ENCODE data around the gene SFXN2.

DNA sequence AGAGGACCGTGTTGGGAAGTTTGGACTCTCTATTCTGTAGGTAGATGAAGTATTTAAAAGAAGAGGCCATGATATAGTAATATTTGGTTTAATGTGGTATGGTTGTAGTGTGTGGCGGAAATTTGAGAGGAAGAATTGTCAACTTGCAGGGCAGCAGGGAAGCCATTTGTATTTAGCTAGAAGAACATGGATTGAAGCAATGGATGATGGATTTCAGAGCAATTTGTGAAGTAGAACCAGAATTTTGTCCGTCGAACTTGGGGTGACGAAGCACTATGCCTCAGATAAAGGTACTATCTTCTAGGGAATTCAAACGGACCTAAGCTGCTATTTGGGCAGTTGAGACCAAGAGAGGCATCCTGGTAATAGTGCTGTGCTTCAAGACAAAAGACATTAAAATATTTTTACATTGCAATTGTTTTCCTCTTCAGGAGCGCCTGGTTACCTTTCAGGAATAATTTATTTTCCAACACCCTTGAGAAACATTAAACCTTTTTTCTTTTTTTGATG, 28.7 kb downstream of the SFXN2 start:
- TF ChIP-seq, protein P1, sequence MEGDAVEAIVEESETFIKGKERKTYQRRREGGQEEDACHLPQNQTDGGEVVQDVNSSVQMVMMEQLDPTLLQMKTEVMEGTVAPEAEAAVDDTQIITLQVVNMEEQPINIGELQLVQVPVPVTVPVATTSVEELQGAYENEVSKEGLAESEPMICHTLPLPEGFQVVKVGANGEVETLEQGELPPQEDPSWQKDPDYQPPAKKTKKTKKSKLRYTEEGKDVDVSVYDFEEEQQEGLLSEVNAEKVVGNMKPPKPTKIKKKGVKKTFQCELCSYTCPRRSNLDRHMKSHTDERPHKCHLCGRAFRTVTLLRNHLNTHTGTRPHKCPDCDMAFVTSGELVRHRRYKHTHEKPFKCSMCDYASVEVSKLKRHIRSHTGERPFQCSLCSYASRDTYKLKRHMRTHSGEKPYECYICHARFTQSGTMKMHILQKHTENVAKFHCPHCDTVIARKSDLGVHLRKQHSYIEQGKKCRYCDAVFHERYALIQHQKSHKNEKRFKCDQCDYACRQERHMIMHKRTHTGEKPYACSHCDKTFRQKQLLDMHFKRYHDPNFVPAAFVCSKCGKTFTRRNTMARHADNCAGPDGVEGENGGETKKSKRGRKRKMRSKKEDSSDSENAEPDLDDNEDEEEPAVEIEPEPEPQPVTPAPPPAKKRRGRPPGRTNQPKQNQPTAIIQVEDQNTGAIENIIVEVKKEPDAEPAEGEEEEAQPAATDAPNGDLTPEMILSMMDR (IDR thresholded peaks at IDR 0.05; ENCODE audit: insufficient read depth, low read length): no peak
- TF ChIP-seq, protein P2, sequence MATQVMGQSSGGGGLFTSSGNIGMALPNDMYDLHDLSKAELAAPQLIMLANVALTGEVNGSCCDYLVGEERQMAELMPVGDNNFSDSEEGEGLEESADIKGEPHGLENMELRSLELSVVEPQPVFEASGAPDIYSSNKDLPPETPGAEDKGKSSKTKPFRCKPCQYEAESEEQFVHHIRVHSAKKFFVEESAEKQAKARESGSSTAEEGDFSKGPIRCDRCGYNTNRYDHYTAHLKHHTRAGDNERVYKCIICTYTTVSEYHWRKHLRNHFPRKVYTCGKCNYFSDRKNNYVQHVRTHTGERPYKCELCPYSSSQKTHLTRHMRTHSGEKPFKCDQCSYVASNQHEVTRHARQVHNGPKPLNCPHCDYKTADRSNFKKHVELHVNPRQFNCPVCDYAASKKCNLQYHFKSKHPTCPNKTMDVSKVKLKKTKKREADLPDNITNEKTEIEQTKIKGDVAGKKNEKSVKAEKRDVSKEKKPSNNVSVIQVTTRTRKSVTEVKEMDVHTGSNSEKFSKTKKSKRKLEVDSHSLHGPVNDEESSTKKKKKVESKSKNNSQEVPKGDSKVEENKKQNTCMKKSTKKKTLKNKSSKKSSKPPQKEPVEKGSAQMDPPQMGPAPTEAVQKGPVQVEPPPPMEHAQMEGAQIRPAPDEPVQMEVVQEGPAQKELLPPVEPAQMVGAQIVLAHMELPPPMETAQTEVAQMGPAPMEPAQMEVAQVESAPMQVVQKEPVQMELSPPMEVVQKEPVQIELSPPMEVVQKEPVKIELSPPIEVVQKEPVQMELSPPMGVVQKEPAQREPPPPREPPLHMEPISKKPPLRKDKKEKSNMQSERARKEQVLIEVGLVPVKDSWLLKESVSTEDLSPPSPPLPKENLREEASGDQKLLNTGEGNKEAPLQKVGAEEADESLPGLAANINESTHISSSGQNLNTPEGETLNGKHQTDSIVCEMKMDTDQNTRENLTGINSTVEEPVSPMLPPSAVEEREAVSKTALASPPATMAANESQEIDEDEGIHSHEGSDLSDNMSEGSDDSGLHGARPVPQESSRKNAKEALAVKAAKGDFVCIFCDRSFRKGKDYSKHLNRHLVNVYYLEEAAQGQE (IDR thresholded peaks at IDR 0.05; ENCODE audit: insufficient replicate concordance, low read depth): no peak
- no peak for TF ChIP-seq GABPA (IDR thresholded peaks at IDR 0.05; ENCODE audit: low read depth)

All from HL-60 (cell line).